HG02678 (cell line): Measurements from ENCODE around the gene PRR16.
"Not testable (repeated sequence)": the region's sequence is repeated elsewhere in the genome, so short reads cannot be mapped to it uniquely, and the experiment has no call there.

Experiments used
- ATAC-seq: cut with Tn5 transposase; IDR thresholded peaks from one replicate; pipeline ENCODE4 v1.9.1; 2021; ENCODE audit warnings: mild to moderate bottlenecking, moderate library complexity; ENCODE audit not compliant: unreplicated experiment

PRR16 gene

GRCh38 chr5:120632430-120632829 lies 168.3 kb downstream of the PRR16 start:
- no peak for ATAC-seq

DNA sequence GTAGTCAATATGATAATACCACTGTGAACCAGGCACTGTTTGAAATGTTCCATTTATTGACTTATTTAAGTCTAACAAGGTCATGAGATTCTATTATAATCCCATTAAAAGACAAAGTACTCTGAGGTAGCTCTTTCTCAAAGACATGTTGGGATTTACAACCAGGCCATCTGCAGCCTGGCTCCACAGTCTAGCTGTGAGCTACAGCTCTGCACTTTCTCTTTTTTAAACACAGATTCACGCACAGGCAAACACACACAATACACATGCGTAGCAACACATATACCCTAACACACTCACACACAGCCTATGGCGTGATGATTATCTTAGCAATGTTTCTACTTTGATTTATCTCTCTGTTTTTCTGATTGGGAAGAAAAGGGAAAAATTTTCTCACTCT lies 174.3 kb downstream of the PRR16 start:
- ATAC-seq = no peak

- no peak for ATAC-seq
Observed at GRCh38 chr5:120640778-120641177, 176.7 kb downstream of the PRR16 start.

DNA sequence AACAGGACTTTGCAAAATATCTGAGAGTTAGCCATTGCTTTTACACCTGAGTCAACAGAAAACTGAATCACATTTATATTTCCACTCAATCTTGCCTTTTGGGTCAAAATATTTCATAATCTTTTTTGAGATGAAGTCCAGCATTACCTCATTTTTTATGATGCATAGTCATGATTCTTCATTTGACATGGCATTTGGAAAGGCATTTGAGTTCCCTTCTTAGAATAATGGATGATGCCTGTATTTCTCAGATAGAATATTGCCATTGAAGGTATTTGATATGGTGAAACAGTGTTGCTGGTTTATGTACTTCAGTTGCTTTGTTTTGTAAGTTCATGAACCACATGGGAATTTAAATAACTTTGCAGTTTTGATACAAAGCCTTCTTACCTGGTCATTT lies 180.4 kb downstream of the PRR16 start:
- ATAC-seq = no peak

GRCh38 chr5:120655828-120656435 lies 191.8 kb downstream of the PRR16 start:
- peak; percentile 59 for ATAC-seq

DNA sequence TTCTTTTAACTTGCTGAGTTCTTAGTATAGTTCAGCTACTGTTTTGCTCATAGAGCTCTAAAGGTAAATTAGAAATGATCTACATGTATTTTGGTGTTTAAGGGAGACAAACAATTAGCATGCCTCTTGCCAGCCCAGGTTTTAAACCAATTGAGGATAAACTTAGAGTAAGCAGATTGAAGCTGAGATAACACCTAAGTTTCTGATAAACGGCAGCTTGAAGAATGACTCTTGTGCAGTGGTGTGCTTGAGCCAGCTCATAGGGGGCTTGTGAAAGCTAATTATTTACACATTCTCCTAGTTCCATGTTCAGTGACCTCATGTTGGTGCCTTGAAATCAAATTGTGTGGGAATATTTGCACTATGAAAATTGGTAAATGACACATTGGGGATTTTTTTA lies 193.0 kb downstream of the PRR16 start:
- ATAC-seq = no peak

- no peak for ATAC-seq
Observed at GRCh38 chr5:120677481-120677880, 213.4 kb downstream of the PRR16 start.

DNA sequence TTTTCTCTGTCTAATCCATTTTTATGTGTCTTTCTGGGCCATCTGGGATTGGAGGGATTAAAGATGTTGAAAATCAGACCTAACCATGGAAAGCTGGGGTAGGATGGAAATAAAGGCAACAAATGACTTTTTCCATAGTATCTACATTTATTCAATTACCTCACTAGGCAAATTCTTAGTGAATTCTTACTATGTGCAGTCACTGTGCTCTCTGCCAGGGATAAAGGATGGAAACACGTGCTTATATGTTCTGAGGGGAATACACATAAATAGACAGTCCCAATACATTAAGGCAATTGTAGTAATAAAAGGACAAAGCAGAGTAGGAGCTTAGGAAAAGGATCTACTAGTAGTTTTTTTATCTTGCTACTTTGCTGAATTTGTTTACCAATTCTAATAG lies 214.2 kb downstream of the PRR16 start:
- ATAC-seq = no peak

DNA sequence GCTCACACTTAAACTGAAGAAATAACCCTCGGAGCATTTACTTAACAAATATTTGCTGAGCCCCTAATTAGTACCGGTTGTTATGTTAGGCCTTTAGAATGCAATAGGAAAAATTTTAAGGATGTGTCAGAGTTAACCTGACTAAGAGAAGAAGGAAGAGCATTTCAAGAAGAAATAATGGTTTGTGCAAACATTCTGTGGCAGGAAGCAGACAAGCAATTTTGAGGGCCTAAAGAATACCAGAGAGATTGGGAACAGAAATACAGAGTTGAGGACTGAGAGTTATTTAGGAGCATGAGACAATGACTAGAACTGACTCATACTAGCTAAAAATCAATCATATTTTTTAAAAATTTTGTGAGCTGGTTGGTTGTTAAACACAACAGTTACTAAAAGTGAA lies 218.8 kb downstream of the PRR16 start:
- no peak for ATAC-seq

DNA sequence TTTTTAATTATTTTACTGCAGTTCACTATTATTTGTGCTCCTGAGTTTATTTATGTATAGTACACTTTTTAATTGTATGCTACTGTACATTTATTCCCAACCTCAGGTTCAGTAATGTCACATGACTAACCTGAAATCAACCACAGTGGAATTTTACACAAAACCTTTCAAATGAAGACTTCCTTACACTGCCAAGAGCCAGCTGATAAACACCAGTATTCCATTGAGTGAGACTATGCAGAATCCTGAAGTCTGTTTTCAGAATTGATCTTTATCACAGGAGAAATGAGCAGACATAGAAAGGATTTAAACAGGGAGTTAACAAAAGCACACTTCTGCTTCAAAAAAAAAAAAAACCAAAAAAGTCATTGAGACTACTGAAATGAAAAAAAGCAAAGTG lies 219.5 kb downstream of the PRR16 start:
- no peak for ATAC-seq

DNA sequence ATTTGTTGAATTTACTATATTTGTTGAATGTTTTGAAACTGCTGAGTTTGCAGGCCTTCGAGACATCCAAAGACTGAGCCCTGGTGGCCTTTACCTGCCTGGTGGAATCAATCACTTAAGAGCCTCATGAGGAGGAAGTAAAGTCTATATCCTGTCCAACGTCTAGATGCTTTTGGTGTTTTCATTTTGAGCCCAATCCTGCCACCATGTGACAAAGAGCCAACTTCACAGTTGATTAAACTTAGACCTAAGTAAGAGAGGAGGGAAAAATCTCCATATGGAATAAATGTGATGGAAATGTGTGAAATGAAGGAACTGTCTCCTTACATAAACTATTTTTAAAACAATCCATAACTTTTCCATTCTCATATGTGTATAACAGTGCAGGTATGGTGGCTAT lies 220.1 kb downstream of the PRR16 start:
- no peak for ATAC-seq

DNA sequence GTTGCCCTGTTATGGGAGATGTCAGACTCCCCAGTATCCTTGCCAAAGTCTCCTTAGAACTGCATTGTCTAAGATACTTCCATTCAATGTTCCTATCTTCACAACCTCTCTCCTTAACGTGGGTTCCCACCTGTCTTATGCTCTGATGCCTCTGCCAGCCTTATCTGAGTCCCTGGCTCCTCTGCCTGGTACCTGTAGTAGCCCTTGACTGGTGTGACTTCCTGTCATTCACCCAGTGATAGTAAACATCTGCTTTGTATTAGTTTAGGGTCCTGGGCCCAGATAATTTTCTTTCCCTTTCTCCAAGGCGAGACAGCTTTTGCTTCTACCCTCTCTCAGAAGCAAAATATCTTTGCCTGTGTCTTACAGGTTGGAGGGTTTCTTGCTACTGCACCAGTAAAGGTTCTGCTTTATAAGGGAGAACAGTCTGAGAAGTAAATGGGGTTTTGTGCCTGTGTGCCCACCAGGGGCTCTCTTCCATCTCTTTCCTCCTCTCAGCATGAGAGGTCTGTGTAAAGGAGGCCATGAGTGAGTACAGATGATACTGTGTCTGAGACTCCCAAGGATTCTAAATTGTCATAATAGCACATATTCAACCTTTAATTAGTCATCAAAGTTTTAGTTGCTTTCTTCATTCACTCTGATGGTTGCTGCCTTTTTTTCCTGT lies 220.8 kb downstream of the PRR16 start:
- ATAC-seq = no peak

DNA sequence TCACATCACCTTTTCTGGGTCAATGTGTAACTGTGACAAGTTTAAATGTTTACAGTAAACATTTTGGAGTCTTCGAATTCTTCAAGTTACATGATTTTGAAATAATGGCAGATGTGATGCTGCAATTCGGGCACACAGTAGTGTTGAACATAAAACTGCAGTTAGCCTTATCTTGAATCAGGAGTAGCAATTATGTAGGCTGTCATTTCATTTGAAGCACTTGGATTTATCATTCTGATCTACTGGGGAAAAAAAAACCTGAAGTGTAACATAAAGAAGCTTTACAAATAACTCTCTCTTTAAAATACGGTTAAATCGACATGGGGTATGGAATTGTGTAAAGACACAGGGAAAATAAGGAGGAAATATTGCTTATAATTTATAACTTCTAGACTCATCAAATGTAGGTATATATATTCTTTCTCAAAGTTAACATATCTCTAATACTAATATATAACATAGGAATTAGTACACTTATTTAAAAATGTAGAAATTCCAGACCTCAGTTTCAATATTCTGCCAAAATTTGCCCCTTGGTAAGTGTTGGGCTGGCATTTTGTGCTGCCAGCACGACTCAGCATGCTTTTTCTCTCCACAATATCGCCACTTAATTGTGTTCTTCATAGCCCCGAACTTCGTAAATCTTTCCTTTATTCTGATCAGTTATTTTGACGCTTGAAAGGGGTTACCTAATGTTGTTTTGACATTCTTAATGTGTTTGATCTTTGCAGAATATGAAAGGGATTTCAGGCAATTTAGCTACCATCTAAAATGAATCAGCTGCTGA lies 226.7 kb downstream of the PRR16 start:
- no peak for ATAC-seq

DNA sequence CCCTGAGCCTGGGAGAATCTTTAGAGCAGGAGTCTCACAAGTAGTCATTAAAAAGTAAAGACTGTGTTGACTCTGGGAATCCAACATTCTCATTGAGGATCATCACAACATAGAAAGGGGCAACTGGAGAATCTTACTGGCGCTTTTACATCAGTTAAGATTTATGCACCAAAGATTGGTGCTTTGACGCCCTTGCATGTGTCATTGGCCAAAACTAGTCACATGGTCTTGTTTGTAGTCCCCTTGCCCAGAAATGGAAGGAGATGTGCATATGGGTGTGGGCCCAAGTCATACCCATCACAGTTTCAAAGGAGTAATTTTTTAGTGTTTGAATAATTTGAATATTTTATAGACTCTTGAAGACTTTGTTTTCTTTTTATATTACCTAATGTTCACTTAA lies 228.2 kb downstream of the PRR16 start:
- ATAC-seq = no peak

DNA sequence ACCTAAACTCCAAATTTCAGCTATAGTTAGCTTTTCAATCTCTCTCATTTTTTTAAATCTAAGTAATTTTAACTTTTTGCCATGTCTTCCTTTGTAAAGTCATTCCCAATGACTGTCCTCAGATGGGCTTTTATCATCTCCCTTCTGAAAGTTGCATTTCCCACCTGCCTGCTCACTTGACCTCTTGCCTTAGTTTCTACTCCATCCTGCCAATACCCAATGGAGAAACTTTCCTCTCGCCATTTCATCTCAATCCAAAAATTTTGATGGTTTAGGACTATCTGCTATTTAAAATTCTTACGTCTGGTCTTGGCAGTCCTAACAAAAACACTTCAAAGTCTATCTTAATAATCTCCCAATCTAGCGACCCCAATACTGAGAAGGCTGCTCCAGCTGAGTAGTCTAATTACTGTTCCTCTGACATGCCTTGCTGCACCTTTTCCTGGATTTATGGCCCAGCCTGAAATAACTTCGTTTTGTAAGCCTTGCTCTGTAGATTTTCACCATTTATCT lies 231.3 kb downstream of the PRR16 start:
- ATAC-seq = no peak

GRCh38 chr5:120697147-120697546 lies 233.0 kb downstream of the PRR16 start:
- no peak for ATAC-seq

GRCh38 chr5:120697670-120698327 lies 233.7 kb downstream of the PRR16 start:
- ATAC-seq = not testable (repeated sequence)

- ATAC-seq = not testable (repeated sequence)
Observed at GRCh38 chr5:120700653-120701052, 236.6 kb downstream of the PRR16 start.

DNA sequence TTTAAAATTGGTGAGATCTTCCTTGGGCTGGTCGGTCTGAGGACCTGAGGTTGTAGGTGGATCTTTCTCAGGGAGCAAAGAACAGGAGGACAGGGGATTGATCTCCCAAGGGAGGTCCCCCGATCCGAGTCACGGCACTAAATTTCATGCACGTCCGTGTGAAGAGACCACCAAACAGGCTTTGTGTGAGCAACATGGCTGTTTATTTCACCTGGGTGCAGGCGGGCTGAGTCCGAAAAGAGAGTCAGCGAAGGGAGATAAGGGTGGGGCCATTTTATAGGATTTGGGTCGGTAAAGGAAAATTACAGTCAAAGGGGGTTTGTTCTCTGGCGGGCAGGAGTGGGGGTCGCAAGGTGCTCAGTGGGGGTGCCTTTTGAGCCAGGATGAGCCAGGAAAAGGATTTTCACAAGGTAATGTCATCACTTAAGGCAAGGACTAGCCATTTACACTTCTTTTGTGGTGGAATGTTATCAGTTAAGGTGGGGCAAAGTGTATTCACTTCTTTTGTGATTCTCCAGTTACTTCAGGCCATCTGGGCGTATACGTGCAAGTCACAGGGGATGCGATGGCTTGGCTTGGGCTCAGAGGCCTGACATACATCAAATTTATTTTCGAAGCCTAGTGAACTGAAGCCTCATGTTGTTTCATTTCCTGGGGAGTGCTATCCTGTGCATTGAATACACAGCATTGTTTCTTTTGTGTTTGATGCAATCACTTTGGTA lies 238.9 kb downstream of the PRR16 start:
- ATAC-seq = not testable (repeated sequence)

DNA sequence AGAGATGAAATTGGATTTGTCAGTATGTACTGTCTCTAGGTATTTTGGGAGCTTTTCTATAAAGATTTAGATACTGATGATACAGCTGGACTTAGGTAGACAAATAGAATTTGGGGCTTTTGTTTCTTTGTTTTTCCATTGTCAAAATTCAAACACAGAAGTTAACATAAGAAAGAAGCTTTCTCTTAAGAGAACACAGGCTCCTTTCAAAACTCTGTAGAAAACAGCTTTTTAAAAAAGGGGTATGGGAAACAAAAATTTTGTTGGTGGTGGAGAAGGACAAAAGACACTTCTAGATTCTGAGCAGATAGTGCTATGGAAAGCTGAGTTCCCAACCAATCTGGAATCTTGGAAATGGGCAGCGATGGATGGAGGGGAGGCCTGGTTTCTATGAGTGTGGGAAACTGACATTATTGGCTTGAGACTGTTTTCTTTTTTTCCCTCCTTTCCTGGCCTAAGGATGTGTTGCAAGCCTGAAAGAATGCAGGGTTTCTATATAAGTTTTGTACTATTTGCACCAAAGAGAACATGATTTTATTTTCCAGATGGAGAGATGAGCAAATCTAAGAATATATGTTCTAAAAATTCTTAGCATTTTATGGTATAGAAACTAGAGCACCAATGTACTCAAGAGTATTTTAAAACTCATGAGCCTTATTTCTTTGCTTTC lies 240.0 kb downstream of the PRR16 start:
- no peak for ATAC-seq
